ENCODE results near the gene PLCD1.

DNA sequence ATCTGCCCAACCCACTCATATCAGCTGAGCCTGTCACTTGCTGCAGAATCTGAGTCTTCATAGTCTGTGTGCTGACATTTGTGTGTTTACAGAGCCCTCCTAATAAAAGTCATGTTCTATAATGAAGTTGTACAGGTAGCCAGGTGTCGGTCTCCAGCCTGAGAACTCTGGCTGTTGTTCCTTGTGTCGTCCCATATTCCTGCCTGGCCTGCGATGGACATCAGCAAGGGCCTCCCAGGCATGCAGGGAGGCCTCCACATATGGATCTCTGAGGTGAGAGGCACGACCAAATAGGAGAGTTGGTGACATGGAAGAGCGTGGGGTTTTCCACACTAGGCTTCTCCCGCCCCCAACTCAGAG, 36.0 kb downstream of the PLCD1 start:
- TF ChIP-seq, protein P1, sequence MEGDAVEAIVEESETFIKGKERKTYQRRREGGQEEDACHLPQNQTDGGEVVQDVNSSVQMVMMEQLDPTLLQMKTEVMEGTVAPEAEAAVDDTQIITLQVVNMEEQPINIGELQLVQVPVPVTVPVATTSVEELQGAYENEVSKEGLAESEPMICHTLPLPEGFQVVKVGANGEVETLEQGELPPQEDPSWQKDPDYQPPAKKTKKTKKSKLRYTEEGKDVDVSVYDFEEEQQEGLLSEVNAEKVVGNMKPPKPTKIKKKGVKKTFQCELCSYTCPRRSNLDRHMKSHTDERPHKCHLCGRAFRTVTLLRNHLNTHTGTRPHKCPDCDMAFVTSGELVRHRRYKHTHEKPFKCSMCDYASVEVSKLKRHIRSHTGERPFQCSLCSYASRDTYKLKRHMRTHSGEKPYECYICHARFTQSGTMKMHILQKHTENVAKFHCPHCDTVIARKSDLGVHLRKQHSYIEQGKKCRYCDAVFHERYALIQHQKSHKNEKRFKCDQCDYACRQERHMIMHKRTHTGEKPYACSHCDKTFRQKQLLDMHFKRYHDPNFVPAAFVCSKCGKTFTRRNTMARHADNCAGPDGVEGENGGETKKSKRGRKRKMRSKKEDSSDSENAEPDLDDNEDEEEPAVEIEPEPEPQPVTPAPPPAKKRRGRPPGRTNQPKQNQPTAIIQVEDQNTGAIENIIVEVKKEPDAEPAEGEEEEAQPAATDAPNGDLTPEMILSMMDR (IDR thresholded peaks at IDR 0.05) = no peak
- no peak for TF ChIP-seq POLR2A (IDR thresholded peaks at IDR 0.05)
- TF ChIP-seq EP300 (IDR thresholded peaks at IDR 0.05) = no peak
